AG08395 (cell line): ENCODE measurements around the gene DNMT3B.
"Not testable (repeated sequence)": the region's sequence is repeated elsewhere in the genome, so short reads cannot be mapped to it uniquely, and the experiment has no call there.

ENCODE experiments used
- DNase-seq: peaks from one replicate; pipeline ENCODE4 v3.0.0; 2012; ENCODE audit warnings: mixed read lengths, low spot score

DNMT3B gene

DNA sequence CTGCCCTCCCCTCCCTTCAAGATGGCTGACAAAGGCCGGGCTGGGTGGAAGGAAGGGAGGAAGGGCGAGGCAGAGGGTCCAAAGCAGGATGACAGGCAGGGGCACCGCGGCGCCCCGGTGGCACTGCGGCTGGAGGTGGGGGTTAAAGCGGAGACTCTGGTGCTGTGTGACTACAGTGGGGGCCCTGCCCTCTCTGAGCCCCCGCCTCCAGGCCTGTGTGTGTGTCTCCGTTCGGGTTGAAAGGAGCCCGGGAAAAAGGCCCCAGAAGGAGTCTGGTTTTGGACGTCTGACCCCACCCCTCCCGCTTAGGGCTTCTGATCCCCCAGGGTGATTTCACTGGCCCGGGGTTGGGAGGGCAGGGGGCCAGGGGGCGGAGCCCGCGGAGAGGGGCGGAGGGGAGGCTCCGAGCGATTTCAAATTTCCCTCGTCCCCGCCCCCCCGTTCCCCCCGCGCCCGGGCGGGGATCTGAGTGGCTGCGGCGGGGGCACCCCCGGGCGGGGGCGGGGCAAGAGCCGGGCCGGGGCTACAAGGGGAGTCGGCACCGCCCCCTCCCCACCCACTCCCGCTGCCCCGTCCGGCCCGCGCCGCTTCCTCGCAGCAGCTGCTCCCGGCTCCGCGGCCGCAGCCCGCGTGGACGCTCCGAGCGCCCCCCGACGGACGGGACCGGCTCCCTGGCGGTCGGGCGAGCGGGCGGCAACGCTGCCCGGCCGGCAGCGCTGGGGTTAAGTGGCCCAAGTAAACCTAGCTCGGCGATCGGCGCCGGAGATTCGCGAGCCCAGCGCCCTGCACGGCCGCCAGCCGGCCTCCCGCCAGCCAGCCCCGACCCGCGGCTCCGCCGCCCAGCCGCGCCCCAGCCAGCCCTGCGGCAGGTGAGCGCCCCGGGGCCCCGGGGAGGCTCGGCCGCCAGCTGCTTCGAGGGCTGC, at the start of gene DNMT3B:
TSS of gene DNMT3B (plus strand) at position 555 of the 923 bp plus-strand sequence. CDS start 17,939 bp downstream, outside the sequence.
- peak; percentile 92 for DNase-seq

DNA sequence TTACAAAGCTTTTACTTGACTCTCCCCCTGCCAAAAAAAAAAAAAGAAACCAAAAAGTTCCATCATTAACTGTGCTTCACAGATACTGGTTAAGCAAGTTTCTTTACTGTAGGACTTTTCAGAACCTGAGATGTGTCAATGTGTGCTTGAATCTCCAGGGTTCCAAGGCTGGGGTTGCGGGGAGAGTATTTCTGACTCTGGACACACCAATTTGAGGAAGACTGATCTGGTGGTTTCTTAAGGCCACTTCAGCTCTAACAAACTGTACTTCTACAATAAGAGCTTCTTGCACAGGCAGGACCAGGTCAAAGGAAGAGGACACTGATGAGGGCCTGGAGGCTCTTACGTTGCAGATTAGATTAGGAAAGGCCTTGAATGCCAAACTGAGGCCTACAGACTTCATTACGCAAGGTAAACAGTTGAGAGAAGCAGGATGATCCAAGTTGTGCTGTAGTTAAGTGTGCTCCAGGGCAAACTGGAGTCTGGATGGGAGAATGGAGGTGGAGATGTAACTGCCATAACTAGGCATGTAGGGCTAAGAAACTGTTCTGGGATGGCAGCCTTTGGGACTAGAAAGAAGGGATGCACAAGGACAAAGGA, 43.3 kb upstream of the DNMT3B start:
- DNase-seq = no peak

DNA sequence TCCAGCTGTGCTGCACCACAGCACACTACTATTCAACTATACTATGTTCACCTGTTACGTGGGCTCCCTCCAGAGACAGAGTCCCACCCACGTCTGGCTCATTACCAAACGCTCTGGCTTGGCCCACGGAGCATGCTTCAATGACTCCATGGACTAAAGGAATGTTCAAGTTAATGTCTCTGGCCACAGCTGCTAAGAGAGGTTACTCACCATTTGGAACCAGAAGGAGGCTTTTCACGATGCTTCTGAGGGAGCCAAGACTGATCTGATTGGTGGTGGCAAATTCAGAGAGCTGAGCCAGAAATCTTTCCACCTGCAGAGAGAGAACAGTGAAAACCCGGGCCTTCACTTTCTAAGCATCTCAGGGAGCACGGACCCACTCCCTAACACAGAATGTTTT, 34.5 kb upstream of the DNMT3B start:
- peak; percentile 93 for DNase-seq

DNA sequence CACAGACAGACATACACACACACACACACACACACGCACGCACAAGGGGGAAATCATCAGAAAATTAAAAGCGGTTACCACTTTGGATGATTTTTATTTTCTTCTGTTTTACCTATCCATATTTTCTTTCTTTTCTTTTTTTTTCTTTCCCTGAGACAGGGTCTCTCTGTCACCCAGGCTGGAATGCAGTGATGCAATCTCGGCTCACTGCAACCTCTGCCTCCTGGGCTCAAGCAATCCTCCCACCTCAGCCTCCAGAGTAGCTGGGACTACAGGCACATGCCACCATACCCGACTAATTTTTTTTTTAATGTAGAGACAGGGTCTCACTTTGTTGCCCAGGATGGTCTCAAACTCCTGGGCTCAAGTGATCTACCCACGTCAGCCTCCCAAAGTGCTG, 33.8 kb upstream of the DNMT3B start:
- DNase-seq = not testable (repeated sequence)

DNA sequence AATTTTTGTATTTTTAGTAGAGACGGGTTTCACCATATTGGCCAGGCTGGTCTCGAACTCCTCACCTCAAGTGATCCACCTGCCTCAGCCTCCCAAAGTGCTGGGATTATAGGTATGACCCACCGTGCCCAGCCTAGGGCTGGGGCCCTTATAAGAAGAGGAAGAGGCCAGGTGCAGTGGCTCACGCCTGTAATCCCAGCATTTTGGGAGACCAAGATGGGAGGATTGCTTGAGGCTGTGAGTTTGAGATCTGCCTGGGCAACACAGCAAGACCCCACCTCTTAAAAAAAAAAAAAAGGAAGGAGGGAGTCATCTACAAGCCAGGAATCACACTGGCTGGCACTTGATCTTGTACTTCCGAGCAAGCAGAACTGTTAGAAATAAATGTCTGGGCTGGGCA, 32.9 kb upstream of the DNMT3B start:
- DNase-seq = not testable (repeated sequence)

DNA sequence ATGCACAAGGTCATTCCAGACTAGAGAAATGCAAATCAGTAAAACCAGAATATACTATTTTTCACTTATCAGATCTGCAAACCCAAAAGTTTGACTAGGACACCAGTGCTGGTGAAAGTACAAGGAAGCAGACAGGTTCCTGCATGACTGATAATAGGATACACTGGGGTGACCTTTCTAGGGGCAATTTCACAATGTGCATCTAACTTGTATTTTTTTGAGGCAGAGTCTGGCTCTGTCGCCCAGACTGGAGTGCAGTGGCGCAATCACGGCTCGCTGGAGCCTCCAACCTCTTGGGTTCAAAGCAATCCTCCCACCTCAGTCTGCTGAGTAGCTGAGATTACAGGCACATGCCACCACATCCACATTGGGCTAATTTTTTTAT, 30.3 kb upstream of the DNMT3B start:
- DNase-seq = no peak

DNA sequence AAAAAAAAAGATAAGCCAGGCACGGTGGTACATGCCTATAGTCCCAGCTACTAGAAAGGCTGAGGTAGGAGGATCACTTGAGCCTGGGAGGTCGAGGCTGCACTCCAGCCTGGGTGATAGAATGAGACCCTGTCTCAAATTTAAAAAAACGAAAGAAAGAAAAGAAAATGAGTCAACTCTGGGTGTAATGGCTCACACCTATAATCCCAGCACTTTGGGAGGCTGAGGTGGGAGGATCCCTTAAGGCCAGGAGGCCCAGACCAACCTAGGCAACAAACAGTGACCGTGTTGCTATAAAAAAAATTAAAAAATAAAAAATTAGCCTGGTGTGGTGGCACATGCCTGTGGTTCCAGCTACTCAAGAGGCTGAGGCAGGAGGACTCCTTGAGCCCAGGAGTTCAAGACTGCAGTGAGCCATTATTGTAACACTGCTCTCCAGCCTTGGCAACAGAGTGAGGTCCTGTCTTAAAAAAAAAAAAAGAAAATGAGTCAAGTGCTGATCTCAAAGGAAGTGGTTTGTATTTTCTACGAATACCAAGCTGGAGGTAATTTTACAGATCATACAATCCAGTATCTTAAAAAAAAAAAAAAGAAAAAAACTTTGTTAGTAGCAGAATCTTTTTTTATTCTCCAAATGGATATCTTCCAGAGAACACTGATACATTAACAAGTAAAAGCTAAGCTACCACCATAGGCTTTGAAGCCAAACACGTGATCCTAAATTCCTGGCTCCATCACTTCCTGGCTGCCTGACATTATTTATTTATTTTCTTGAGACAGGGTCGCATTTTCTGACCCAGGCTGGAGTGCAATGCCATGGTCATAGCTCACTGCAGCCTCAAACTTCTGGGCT, 24.6 kb upstream of the DNMT3B start:
- DNase-seq = peak; percentile 53

DNA sequence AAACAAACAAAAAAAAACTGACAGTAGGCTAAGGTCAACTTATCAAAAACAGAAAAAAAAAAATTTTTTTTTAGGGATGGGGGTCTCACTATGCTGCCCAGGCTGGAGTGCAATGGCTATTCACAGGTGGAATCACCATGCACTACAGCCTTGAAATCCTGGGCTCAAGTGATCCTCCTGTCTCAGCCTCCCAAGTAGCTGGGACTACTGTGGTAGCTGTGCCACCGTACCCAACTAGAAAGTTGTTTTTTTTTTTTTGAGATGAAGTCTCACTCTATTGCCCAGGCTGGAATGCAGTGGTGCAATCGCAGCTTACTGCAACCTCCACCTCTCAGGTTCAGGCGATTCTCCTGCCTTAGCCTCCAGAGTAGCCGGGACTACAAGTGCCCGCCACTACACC, 21.0 kb upstream of the DNMT3B start:
- DNase-seq = no peak

DNA sequence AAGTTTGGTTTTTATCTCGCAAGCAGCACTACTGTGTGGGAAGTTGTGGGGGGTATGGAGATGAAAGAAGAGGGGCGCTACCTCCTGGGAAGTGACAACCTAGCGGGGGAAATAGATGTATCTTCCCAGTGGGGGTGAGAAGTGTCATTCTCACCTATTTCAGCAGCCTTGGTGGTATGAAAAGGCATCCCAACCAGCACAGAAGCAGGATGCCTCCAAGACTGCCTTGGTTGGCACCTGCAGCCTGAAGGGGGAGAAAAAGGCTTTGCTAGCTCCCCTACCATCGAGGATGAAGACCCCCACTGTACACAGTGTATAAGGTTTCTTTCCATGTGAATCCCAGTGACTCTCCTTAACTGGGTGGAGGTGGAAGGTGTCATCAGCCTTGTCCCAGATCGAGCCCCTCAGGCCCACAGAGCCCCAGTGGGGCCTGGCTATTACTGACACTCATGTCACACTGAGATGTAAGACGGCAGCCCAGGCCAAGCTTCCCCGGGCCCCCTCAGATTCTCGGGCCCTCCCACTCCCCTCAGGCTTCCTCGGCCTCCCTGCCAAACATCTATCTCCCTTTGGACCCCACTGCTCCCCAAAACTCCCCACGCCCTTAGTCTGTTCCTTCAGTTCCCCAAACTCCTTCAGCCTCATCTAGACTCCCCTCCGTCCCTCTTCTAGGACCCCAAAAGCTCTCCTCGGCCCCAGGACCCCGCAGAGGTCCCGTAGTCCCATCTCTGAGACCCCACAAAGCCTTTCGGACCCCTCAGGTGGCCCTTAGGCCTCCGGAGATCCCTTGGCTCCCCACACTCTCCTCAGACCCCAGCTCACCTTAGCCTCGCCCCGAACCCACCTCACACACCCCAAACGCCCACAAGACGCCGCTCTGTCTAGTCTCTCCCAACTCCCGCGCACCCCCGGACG, 19.6 kb upstream of the DNMT3B start:
- DNase-seq = no peak

DNA sequence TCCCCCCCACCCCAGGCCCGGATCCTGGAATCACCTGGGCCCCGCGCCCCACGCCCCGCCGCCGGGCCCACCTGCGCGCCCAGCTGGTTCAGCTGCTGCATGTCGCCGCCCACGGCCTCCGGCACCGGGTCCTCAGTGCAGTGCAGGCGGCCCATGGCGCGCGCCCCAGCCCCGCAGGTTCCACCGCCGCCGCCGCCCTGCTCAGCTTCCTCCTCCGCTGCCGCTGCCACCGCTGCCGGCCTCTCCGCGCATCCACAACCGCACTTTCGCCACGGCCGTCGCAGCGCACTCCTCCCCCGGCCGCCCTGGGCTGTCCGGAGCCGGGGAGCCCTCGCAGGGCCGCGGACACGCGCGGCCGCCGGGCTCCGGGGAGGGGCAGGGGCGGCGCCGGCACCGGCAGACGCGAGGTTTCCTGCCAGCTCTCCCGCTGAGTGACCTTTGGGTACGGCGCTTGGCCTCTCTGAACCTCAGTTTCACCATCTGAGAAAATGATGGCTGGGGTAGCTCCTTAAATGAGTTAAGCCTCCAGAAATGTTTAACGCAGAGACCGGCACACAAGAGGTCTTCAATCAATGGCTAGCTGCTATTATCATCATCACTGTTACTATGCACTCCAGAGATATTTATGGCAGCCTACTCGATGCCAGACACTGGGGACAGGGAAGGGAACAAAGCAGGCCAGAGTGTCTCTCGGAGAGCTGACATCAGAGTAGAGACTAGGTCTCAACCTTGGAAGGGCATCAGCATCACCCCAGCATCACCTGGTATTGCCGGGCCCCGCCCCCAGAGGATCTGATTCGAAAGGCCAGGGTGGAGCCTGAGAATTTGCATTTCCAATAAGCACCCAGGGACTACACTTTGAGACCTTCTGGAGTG, 18.7 kb upstream of the DNMT3B start, which contains the start of gene COMMD7:
TSS of gene COMMD7 (minus strand) at position 231 of the 876 bp plus-strand sequence. CDS start at position 155, 76 bp downstream.
- DNase-seq = peak; percentile 43

DNA sequence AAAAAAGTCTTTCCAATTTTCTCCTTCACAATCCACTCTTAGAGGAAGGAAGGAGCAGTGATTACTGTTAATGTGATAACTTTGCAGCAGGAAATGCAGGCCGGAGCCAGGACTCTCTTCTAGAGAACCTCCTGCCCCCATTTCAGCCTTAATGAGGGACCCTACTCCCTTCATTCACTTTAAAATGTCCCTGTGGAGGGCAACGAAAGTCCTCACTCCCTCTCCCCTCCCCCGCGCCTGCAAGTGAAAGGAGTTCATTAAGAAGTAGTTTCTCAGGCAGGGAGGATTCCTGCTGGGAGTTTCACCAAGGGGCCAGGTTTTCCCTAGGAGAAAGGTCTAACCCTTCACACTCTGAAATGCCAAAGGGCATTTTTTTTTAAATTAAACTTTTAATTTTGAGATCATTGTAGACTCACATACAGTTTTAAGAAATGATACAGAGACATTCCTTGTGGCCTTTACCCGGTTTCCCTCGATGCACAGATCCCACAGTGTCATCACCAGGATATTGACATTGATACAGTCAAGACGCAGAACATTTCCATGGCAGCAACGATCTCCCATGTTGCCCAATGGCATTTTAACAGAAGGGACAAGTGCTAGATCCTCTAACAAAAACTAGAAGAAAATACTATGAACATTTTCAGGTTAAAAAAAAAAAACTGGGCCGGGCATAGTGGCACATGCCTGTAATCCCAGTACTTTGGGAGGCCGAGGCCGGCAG, 12.1 kb upstream of the DNMT3B start:
- DNase-seq = no peak

DNA sequence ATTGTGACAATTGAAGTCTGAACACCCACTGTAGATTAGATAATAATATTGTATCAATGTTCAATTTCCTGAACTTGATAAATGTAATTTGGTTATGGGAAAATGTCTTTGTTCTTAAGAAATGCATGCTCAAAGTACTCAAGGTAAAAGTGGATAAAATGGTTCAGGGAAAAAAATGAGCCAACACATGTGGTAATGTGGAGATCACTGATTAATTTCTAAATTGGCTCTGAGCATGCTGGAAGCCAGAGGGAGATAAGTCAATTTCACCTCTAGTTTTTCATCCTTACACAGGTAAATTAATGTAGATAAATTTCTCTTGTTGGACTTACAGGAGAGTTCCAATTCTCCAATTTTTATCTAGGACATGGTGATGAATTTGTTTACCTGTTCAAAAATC, 10.9 kb upstream of the DNMT3B start:
- DNase-seq = no peak

DNA sequence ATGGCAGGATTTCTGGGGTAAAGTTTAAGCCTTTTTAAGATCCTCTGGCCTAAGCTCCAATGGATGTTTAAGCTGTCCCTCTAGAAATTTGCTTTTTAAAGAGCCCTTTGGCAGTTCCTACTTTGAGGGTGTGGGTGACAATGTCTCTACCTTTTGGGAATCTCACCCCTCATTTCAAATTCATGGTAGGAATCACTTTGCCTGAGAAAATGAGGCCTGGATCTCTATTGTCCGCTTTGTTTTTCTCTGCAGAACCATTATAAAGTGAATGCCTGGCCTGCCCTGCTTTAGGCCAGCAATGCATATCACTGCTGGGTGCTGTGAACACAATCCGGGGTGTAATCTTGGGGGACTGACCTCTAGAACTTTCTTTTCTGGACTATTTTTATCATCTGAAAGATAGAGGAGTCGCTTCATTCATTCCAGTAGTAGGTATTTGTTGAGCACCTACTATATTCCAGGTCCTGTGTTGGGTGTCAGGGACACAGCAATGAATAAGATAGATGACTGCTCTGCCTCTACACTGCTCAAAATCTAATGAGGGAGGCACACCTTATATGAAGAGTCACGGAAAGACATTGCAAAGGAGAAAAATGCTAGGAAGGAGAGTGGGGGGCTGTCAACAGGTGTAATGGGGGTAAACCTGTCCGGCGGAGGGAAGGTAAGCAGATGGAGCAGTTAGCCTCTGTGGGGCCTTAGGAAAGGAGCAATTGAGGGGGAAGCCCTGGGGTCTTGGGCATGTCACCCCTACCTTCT, 10.3 kb upstream of the DNMT3B start:
- DNase-seq = no peak

DNA sequence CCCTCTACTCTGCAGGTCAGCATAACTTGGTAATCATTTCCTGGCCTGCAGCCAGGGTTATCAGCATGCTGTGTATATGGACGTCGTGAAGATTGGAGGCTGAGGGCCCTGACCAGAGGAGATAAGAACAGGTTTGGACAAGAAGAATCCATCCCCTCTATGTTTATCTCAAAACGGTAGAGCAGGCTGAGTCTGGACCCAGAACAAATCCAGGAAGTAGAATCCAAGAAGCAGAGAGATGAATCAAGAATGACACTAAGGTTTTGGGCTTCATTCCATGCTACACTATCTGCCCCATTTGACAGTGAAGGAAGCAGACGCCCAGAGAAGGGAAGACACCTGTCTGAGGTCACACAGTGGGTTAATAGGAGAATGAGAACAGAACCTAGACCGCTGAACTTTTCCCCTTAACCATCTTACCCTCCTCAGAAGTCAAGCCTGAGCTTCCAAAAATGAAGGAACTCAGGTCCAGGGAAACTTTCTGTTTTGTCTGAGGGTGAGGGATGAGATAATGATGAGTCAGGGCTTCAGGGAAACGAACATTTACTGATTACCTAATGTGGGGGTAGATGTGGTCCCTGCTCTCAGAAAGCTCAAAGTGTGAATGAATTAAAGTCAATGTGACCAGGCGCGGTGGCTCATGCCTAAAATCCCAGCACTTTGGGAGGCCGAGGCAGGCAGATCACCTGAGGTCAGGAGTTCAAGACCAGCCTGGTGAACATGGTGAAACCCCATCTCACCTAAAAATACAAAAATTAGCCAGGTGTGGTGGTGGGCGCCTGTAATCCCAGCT, 9.5 kb upstream of the DNMT3B start:
- DNase-seq = peak; percentile 72

DNA sequence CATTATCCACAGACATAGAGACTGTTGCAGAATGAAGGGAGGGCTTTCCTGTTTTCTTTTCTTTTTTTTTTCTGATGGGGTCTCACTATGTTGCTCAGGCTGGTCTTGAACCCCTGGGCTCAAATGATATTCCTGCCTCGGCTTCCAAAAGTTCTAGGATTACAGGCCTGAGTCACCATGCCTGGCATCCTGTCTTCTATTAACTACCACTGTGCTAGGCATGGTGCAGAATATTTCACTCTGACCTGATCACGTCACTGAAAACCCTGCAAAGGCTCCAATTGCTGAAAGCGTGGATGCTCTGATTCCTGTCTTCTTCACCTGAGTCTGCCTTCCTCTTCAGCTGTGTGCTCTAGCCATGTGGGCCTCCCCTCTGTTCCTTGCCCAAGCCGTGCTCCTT, 8.5 kb upstream of the DNMT3B start:
- no peak for DNase-seq

DNA sequence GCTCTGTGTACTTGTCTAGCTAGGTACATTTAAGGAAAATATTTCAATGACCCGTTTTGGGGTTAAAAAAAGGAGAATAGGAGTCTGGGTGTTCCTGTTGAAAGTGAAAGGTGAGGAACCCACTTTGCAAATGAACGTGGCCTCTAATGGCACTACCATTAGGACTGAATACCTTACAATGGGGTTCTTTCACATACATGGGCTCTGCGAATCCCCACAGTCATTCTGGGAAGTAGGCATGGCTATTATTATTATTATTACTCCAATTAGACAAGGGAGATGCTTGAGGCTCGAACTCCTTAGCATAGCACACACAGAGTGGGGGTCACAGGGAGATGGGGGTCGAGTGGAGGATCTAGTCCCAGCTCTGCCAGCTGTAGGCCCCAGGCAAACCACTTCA, 6.0 kb upstream of the DNMT3B start:
- DNase-seq = no peak

DNA sequence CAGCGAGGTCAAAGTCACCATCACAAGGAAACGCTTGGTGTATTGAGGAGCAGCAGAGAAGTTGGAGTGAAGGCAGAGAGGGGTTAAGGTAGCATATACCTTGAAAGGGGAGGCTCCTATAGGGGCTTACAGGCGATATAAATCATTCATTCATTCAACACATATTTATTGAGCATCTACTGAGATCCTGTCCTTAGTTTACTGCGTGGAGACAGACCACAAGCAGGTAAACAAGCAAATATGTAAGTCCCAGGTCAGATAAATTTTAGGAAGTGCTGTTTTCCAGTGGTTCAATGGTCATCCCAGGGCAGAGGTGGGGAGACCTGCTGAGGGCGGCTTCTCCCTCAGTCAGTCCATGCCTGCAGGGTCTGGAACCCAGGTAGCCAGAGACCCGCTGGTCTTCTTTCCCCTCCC, 761 bp upstream of the DNMT3B start:
- DNase-seq = no peak

DNA sequence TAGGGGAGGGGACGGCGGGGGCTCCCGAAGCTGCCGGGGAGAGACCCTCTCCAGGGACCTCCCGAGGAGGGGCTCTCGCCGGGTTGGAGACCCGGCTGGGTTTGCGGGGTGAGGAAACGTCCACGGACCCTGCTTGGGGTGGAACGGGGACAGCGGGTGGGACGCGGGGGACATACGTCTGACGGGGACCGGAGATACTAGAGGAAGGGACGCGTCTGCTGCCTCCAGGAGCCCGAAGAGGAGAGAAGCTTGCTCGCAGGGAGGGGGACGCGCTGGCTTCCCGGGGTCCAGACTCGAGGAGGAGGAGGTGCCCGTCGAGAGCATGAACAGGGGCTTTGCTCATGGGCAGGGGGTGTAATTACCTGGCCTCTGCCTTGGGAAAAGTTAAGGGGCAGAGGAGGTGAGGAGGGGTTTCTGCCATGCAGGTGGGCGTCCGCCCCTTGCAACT, 593 bp downstream of the DNMT3B start:
- DNase-seq = no peak
